Fibroblast of skin of left quadriceps (primary cell): ENCODE measurements around the gene C5orf47.

Experiments used
- DNase-seq, 2 experiments: peaks; one replicate each; pipeline ENCODE4 v3.0.0-alpha.2; 2013; ENCODE audit warnings: low read depth in 2 of 2

C5orf47 gene

GRCh38 chr5:174044466-174045254 lies 55.7 kb downstream of the C5orf47 start:
- no peak for DNase-seq

GRCh38 chr5:174045470-174046025 lies 56.6 kb downstream of the C5orf47 start, which contains the start of gene NSG2:
Gene NSG2 (plus strand): TSS chr5:174045706. CDS start chr5:174046756, 1,050 bp downstream.
- DNase-seq = peak; percentile 63 to 67

GRCh38 chr5:174046558-174046957 lies 57.6 kb downstream of the C5orf47 start:
- DNase-seq = no peak

GRCh38 chr5:174047472-174048099 lies 58.6 kb downstream of the C5orf47 start:
- DNase-seq = no peak

GRCh38 chr5:174052636-174053035 lies 63.7 kb downstream of the C5orf47 start:
- no peak for DNase-seq

GRCh38 chr5:174053905-174054304 lies 64.9 kb downstream of the C5orf47 start:
- DNase-seq = no peak
